T-helper 1 cell treated with Interleukin-12 subunit alpha and Interleukin-12 subunit beta and Interleukin-4 antibody, amounts not matched to agents 30 μg/mL and 1 μg/mL, for 36 hours (primary cell): ENCODE measurements around the gene OAS1.
A peak's percentile ranks its signal among the peaks of the same experiment; 100 is the strongest.

Experiments used
- H3K27ac Mint-ChIP-seq: one replicate; pipeline ENCODE4 v1.8.0; 2021; ENCODE audit warnings: mild to moderate bottlenecking, mixed read lengths
- H3K27me3 Mint-ChIP-seq: one replicate; pipeline ENCODE4 v1.8.0; 2021; ENCODE audit warnings: low read depth, mixed read lengths
- H3K36me3 Mint-ChIP-seq: one replicate; pipeline ENCODE4 v1.8.0; 2021; ENCODE audit warnings: low read depth, mixed read lengths
- H3K4me1 Mint-ChIP-seq: one replicate; pipeline ENCODE4 v1.8.0; 2021; ENCODE audit warnings: low read depth, mixed read lengths
- H3K4me3 Mint-ChIP-seq: one replicate; pipeline ENCODE4 v1.8.0; 2021; ENCODE audit warnings: mild to moderate bottlenecking, moderate library complexity, mixed read lengths
- H3K9me3 Mint-ChIP-seq: one replicate; pipeline ENCODE4 v1.8.0; 2021; ENCODE audit warnings: mixed read lengths

OAS1 gene

GRCh38 chr12:112906712-112907414, at the start of gene OAS1:
TSS of gene OAS1 (plus strand) at chr12:112906962. CDS start at chr12:112907040, 78 bp downstream.
- Mint-ChIP-seq H3K9me3 (no peaks in the 10 kb centered on the region), H3K27me3 (no peaks in the 10 kb centered on the region), H3K27ac (peak within 1 kb of the TSS; percentile 97), H3K4me1 (peaks cover 60% of the 10 kb centered on the region), H3K36me3 (peaks cover 42% of the 10 kb centered on the region), H3K4me3 (peak within 1 kb of the TSS; percentile 100)

- Mint-ChIP-seq H3K36me3 (no peaks in the 10 kb centered on the region), H3K4me1 (peaks cover 3% of the 10 kb centered on the region), H3K27me3 (peaks cover 17% of the 10 kb centered on the region), H3K4me3 (no peak overlapping the region), H3K9me3 (no peaks in the 10 kb centered on the region), H3K27ac (no peak overlapping the region)
These were observed 47.5 kb upstream of the OAS1 start for GRCh38 chr12:112859291-112859690.

DNA sequence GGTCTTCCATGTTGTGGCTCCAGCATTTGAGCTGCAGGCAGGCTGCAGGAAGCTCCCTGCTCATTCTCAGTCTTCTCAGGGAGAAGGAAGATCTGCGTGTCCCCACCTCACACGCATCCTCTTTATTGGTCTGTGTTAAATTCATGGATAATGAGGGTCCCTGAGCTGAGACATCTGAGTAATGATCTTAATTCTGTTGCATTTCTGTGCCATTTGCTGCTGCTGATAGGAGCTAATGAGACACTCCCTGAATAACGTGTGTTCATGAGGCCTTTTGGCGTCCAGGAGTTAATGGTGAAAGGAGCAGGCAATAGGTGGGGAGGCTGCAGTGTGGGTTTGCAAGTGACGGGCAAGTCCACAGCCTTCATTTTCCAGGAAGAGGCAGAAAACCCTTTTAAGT, 46.6 kb upstream of the OAS1 start:
- H3K27me3 Mint-ChIP-seq: peaks cover 17% of the 10 kb centered on the region
- no peaks in the 10 kb centered on the region for H3K9me3 Mint-ChIP-seq
- H3K27ac Mint-ChIP-seq: no peak overlapping the region
- no peaks in the 10 kb centered on the region for H3K36me3 Mint-ChIP-seq
- H3K4me3 Mint-ChIP-seq: no peak overlapping the region
- peaks cover 9% of the 10 kb centered on the region for H3K4me1 Mint-ChIP-seq

DNA sequence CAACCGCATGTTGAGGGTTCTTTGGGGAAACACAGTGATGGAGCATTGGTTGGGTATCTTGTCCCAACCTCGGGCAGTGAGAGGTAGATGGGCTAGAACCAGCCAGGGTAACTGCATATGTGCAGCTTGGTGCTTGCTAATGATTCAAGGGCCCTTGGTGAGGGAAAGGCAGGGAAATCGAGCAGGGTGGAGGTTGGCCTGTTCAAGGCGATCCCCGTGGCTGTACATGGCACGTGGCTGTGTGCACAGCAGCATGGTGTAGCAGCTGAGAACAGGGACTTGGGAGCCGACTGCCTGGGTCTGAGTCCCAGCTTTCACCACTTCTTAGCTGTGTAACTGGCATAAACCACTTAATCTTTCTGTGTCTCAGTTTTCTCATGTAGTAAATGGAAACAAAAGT, 45.5 kb upstream of the OAS1 start:
- H3K36me3 Mint-ChIP-seq: no peaks in the 10 kb centered on the region
- peaks cover 9% of the 10 kb centered on the region for H3K4me1 Mint-ChIP-seq
- H3K9me3 Mint-ChIP-seq: no peaks in the 10 kb centered on the region
- no peak overlapping the region for H3K27ac Mint-ChIP-seq
- H3K4me3 Mint-ChIP-seq: no peak overlapping the region
- peaks cover 14% of the 10 kb centered on the region for H3K27me3 Mint-ChIP-seq

DNA sequence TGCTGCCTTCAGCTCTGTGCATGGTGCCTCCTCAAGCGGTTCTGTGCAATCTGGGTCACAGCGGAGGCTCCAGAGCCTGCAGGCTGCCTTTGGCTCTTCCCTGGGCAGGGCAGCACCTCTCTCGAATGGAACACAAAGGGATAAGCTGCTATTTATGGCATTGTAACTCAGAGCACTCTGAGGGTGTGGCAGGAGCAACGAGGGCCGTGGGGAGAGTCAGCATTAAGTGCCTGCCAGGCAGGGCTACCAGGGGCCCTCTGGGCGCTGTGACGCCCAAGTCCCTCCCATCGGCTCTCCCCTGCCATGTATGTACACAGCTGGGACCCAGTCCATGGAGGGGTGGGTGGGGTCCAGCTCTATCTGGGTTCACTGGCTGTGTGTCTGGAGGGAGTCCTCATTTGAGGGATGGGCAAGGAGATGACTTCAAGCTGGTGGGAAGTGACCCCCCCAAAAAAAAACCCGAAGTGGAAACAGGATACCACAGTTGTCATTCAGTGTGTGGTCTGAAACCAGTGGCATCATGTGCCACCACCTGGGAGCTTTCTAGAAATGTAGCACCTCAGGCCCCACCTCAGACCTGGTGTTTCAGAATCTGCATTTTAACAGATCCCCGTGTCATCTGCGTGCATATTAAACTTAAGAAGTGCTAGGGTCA, 44.0 kb upstream of the OAS1 start:
- Mint-ChIP-seq H3K9me3 (no peaks in the 10 kb centered on the region), H3K27me3 (peaks cover 14% of the 10 kb centered on the region), H3K36me3 (no peaks in the 10 kb centered on the region), H3K27ac (no peak overlapping the region), H3K4me3 (no peak overlapping the region), H3K4me1 (peaks cover 9% of the 10 kb centered on the region)

GRCh38 chr12:112868459-112869041, 38.2 kb upstream of the OAS1 start:
- peaks cover 6% of the 10 kb centered on the region for H3K4me1 Mint-ChIP-seq
- no peak overlapping the region for H3K4me3 Mint-ChIP-seq
- no peak overlapping the region for H3K27ac Mint-ChIP-seq
- H3K36me3 Mint-ChIP-seq: no peaks in the 10 kb centered on the region
- no peaks in the 10 kb centered on the region for H3K9me3 Mint-ChIP-seq
- H3K27me3 Mint-ChIP-seq: peaks cover 32% of the 10 kb centered on the region

DNA sequence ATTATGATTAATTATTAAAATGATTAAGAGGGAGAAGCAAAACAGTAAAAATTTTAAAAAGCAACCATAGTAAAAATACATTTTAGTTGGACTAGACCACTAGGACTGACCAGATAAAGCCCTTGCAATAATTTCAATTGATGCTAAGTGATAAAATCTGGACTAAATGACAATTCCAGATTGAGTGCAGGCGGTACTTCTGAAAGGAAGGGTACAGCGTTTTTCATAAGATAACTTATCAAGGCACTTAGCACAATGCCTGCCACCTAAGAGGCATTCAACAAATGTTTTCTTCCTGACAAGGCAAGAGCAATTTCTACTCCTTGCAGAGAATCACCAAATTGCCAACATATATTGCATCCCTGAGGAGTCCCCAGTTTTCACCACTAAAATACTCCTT, 37.7 kb upstream of the OAS1 start:
- Mint-ChIP-seq H3K27me3 (peaks cover 36% of the 10 kb centered on the region), H3K9me3 (no peaks in the 10 kb centered on the region), H3K4me3 (no peak overlapping the region), H3K27ac (no peak overlapping the region), H3K4me1 (peaks cover 6% of the 10 kb centered on the region), H3K36me3 (no peaks in the 10 kb centered on the region)

DNA sequence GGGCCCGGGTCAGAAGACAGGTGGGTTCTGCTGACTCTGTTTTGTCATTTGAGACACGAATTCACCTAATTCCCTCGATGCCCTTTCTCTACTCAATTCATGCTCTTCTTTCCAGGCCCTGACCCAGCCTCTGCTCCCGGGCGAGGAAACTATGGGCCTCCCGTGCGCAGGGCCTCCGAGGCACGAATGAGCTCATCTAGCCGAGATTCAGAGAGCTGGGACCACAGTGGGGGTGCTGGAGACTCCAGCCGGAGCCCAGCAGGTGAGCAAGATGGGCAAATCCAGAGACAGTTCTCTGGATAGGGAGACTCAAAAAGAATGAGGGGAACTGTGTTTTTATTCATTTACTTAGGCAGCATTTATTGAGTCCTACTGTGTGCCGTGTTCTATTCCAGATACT, 37.0 kb upstream of the OAS1 start:
- H3K4me1 Mint-ChIP-seq: peaks cover 1% of the 10 kb centered on the region
- no peaks in the 10 kb centered on the region for H3K36me3 Mint-ChIP-seq
- H3K9me3 Mint-ChIP-seq: no peaks in the 10 kb centered on the region
- H3K4me3 Mint-ChIP-seq: no peak overlapping the region
- H3K27me3 Mint-ChIP-seq: peaks cover 30% of the 10 kb centered on the region
- H3K27ac Mint-ChIP-seq: no peak overlapping the region

DNA sequence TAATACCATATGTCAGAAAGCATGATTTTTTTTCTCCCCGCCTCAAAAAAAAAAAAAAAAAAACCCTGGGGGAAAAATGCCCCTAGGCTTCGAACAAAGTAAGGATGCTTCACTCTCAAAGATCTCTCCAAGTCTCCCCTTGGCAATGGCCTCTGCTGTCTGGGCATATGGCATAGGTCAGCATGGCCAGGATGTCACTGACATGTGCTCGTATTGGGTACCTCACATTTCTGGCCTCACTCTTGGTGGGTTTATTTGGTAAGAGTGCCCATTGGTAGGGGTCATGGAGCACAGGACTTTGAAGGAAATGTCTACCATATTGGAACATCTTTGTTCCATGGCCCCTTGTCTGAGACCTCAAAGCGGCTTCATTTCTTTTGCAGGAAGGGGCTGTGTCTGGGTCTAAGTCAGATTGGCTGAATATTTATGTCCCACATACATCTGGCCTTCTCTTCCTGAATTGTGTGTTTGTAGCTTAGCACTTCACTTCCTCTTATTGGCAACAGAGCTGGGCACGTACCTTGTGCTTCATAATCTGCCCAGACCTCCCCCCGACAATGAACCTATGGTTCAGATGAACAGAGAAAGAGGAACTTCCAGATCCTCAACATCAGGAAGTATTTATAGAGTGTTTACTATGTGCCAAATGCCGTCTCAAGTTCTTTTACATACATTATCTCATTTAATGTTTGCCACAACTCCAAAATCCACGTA, 36.3 kb upstream of the OAS1 start:
- H3K9me3 Mint-ChIP-seq: no peaks in the 10 kb centered on the region
- H3K4me3 Mint-ChIP-seq: no peak overlapping the region
- no peaks in the 10 kb centered on the region for H3K36me3 Mint-ChIP-seq
- no peak overlapping the region for H3K27ac Mint-ChIP-seq
- no peaks in the 10 kb centered on the region for H3K4me1 Mint-ChIP-seq
- H3K27me3 Mint-ChIP-seq: peaks cover 29% of the 10 kb centered on the region

DNA sequence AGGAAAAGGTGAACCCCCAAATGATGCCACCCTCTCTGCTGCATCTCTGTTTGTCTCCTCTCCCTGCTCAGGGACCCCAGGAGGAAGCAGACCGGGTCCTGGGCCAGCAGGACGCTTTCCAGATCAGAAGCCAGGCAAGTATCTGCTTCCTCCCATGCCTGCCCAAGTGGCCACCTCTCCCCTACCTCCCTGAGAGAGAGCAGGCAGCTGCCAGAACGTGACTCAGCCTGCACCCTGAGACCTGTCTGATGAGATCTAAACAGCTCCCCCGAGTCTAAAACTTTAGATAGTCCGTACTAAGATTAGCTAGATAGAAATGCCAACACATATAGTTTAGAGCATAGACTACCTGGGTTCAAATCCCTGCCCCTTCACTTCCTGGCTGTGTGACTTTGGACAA, 31.2 kb upstream of the OAS1 start:
- Mint-ChIP-seq H3K4me1 (no peaks in the 10 kb centered on the region), H3K27ac (no peak overlapping the region), H3K36me3 (no peaks in the 10 kb centered on the region), H3K9me3 (no peaks in the 10 kb centered on the region), H3K27me3 (peaks cover 42% of the 10 kb centered on the region), H3K4me3 (no peak overlapping the region)

DNA sequence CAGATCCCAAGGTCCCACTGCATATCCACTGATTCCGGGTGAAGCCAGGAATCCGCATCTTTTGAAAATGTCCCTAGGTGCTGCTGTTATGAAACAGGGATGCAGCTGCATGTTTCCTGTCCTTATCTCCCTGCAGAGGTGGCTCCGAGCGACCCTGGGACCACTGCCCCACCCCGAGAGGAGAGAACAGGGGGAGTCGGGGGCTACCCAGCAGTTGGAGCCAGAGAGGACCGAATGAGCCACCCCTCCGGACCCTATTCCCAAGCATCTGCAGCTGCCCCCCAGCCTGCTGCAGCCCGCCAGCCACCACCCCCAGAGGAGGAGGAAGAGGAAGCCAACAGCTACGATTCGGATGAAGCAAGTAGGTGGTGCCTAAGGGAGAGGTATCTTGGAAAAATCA, 30.3 kb upstream of the OAS1 start:
- Mint-ChIP-seq H3K4me1 (no peaks in the 10 kb centered on the region), H3K27ac (no peak overlapping the region), H3K9me3 (no peaks in the 10 kb centered on the region), H3K36me3 (no peaks in the 10 kb centered on the region), H3K27me3 (peaks cover 37% of the 10 kb centered on the region), H3K4me3 (no peak overlapping the region)

DNA sequence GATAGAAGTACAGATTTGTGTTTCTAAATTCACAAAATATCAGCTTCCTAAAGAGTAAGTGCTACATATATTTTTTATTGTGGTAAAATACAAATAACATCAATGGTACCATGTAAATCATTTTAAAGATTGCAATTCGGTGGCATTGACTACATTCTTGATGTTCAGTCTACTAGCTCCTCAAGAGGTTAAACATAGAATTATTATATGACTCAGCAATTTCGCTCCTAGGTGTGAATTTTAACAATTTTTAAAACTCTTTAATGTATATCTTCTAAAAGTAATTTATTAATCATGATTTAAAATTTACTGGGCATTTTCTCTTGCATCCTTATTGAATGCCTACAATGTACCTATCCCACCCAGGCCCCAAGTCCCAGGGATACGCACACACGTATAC, 29.8 kb upstream of the OAS1 start:
- Mint-ChIP-seq H3K9me3 (no peaks in the 10 kb centered on the region), H3K4me3 (no peak overlapping the region), H3K27me3 (peaks cover 36% of the 10 kb centered on the region), H3K36me3 (no peaks in the 10 kb centered on the region), H3K27ac (no peak overlapping the region), H3K4me1 (no peaks in the 10 kb centered on the region)

- Mint-ChIP-seq H3K4me1 (no peaks in the 10 kb centered on the region), H3K4me3 (no peak overlapping the region), H3K27ac (no peak overlapping the region), H3K9me3 (no peaks in the 10 kb centered on the region), H3K36me3 (no peaks in the 10 kb centered on the region), H3K27me3 (peaks cover 26% of the 10 kb centered on the region)
These were observed 28.3 kb upstream of the OAS1 start for GRCh38 chr12:112878488-112878887.

DNA sequence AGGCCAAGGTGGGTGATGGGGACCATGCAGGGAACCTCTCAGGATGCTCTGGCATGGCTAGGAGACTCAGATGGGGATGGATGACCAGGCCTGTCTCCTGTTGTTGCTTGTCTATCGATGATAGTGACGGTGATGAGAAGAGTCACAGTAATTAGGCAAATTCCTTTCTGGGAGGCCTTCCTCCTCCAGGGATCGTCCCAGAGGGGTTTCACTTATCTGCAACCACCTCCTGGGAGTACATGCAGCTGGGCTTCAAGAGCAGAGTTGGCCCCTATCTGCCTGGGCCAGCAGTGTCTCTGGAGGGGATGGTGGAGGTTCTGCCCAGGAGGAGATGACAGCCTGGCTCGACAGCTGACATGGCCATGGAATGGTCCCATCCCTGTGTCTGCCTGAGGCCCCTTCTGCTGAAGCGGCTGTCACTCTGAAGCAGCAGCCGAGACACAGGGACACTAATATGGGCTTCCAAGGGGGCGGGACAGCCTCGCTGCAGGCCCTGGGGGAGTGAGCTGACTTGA, 27.5 kb upstream of the OAS1 start:
- Mint-ChIP-seq H3K9me3 (no peaks in the 10 kb centered on the region), H3K4me3 (no peak overlapping the region), H3K4me1 (no peaks in the 10 kb centered on the region), H3K36me3 (no peaks in the 10 kb centered on the region), H3K27me3 (peaks cover 23% of the 10 kb centered on the region), H3K27ac (no peak overlapping the region)
